Astrocyte (in vitro differentiated cells and primary cell): ENCODE data around the gene MDK.

ENCODE experiments used
- EZH2 ChIP-seq: IDR thresholded peaks from 2 replicates; pipeline ENCODE4 v1.6.1; 2012; ENCODE audit warnings: mild to moderate bottlenecking, low read length, inconsistent platforms; ENCODE audit not compliant: insufficient read depth
- TF ChIP-seq, protein P1 (sequence below): IDR thresholded peaks from 2 replicates; pipeline ENCODE4 v1.5.1; 2011; ENCODE audit warnings: low read depth, mild to moderate bottlenecking, inconsistent platforms, low read length, moderate library complexity; ENCODE audit not compliant: insufficient read depth

DNA sequence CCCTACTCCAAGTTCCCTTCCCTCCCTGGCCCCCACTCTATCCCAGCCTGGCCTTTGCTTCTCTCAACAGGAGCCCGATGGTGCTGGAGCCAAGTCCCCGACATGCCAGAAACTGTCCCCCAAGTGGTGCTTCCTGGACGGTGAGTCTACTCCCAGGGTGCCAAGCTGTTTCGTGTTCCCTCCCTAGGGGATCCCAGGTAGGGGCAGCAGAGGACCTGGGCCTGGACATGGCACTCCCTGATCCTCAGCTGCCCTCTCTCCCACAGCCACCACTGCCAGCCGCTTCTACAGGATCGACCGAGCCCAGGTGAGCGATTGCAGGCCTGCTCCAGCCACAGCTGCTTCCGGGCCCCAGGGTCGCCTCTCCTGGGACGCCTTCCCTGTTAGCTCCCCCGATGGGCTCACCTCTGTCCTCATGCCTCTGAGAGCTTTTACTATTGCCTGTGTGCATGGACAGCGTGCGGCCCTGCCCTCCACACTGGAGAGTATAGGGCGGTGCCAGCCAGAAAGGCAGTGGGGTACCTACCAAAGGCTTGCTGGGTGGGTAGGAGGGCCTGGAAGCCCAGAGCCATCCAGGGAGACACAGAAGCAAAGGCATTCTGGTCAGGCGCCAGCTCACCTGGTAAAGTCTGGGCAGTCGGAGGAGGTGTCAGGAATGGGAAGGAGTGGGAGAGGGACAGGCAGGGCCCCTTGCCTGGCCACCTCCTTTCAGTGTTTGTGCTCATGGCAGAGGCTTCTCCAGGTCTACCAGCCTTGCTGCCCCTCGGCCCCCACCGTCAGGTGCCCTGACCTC, 5.0 kb upstream of the MDK start:
- TF ChIP-seq, protein P1, sequence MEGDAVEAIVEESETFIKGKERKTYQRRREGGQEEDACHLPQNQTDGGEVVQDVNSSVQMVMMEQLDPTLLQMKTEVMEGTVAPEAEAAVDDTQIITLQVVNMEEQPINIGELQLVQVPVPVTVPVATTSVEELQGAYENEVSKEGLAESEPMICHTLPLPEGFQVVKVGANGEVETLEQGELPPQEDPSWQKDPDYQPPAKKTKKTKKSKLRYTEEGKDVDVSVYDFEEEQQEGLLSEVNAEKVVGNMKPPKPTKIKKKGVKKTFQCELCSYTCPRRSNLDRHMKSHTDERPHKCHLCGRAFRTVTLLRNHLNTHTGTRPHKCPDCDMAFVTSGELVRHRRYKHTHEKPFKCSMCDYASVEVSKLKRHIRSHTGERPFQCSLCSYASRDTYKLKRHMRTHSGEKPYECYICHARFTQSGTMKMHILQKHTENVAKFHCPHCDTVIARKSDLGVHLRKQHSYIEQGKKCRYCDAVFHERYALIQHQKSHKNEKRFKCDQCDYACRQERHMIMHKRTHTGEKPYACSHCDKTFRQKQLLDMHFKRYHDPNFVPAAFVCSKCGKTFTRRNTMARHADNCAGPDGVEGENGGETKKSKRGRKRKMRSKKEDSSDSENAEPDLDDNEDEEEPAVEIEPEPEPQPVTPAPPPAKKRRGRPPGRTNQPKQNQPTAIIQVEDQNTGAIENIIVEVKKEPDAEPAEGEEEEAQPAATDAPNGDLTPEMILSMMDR, result no peak
- no peak for TF ChIP-seq EZH2
